HEK293T (cell line): ENCODE data around the gene SIGLEC10.

Source experiments
- FOXA1 ChIP-seq: fragments of 450-650 bp; IDR thresholded peaks from 2 replicates; pipeline ENCODE4 v1.6.1; 2016; ENCODE audit warnings: mild to moderate bottlenecking
- FOXK2 ChIP-seq: fragments of 450-650 bp; IDR thresholded peaks from 2 replicates; pipeline ENCODE4 v1.6.1; 2016; ENCODE audit warnings: mild to moderate bottlenecking
- L3MBTL2 ChIP-seq: fragments of 450-650 bp; conservative IDR thresholded peaks from 2 replicates; pipeline ENCODE4 v1.6.1; 2016; ENCODE audit warnings: mild to moderate bottlenecking
- NFRKB ChIP-seq: fragments of 450-650 bp; IDR thresholded peaks from 2 replicates; pipeline ENCODE4 v1.6.1; 2016; ENCODE audit warnings: mild to moderate bottlenecking, moderate library complexity
- SP1 ChIP-seq: fragments of 450-650 bp; IDR thresholded peaks from 2 replicates; pipeline ENCODE4 v1.6.1; 2017

DNA sequence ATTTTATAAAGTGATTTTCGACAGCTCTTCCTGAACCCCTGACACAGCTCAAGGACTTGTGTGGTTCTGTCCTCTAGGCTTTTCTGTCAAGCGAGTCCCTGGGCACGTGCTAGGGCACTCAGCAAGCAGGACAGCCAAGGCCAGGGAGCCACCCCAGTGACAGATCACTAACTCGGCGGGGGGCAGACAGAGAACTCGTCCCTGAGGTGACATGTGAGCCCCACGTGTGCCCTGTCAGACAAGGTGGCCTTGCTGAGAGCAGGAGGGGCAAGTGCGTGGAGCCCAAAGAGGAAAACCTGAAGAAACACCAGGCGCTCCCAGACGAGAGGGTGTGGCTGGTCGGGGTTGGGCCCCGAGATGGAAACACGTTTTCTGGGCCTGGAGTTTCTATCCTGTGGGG lies 56.2 kb downstream of the SIGLEC10 start:
- TF ChIP-seq L3MBTL2 (no peak), FOXK2 (no peak), SP1 (no peak), FOXA1 (no peak), NFRKB (no peak)
